GM12878 (cell line): ENCODE data around the gene SRC. TPM values are rescaled to one million over a fixed set of nuclear protein-coding genes. Genes with fewer than 3 reads are reported as not detected.

ENCODE experiments used
- ATAC-seq: fragments of 200-7000 bp; cut with Tn5 transposase; 3 replicates; pipeline ENCODE4 v1.9.1; 2020; ENCODE audit warnings: mild to moderate bottlenecking, moderate library complexity
- BruUV-seq: library from RNA; stranded (reverse); fragments of 400-500 nt; replicated peaks from 2 replicates; lab custom pipeline; 2021; lab: Mats Ljungman, UMichigan
- CTCF ChIA-PET: fragments of 300-600 bp; sonication (Branson Sonifier 250); formaldehyde crosslinking; extraction: SDS; loops from one replicate; lab custom pipeline; 2021; ENCODE audit warnings: inconsistent platforms; lab: Yijun Ruan, JAX
- POLR2A ChIA-PET: fragments of 350-600 bp; formaldehyde crosslinking; extraction: SDS; loops from one replicate; lab custom pipeline; 2021; ENCODE audit warnings: inconsistent platforms; lab: Charles Lee
- RAD21 ChIA-PET: fragments of 300-600 bp; sonication (Branson Sonifier 250); formaldehyde crosslinking; loops from one replicate; lab custom pipeline; 2023; ENCODE audit warnings: antibody characterized with exemption; ENCODE audit not compliant: unreplicated experiment; lab: Charles Lee
- SMC1A ChIA-PET: fragments of 300-600 bp; sonication (Branson Sonifier 250); formaldehyde crosslinking; loops from one replicate; lab custom pipeline; 2023; ENCODE audit not compliant: unreplicated experiment, uncharacterized antibody; lab: Charles Lee
- DNase-seq: peaks from one replicate; pipeline ENCODE4 v3.0.0-alpha.2; 2011; ENCODE audit warnings: low read depth, low spot score
- FAIRE-seq: peaks from 3 replicates; lab custom pipeline; 2011; peaks lifted over from hg19 to GRCh38; lab: Jason Lieb, UNC
- H2AFZ ChIP-seq: 2 replicates; pipeline ENCODE4 v1.6.0; 2011; ENCODE audit warnings: low read depth, low read length, control low read depth; ENCODE audit not compliant: control insufficient read depth
- H3K27ac ChIP-seq: 2 replicates; pipeline ENCODE4 v1.5.1; 2011; ENCODE audit warnings: control low read depth; ENCODE audit not compliant: control insufficient read depth, insufficient read depth
- H3K27me3 ChIP-seq, 2 experiments: replicated peaks in 1 of 2; 2 replicates each; pipeline versions ENCODE4 v1.6.0 to v1.6.1; 2011; ENCODE audit warnings: low read length in 1 of 2; ENCODE audit not compliant: control insufficient read depth in 2 of 2, insufficient read depth in 2 of 2
- H3K36me3 ChIP-seq, 2 experiments: 2 replicates each; pipeline ENCODE4 v1.5.1; 2011; ENCODE audit warnings: low read length in 1 of 2; ENCODE audit not compliant: control insufficient read depth in 2 of 2, insufficient read depth in 2 of 2
- H3K4me1 ChIP-seq: 2 replicates; pipeline ENCODE4 v1.6.1; 2011; ENCODE audit warnings: mild to moderate bottlenecking, low read length, moderate library complexity, mixed read lengths; ENCODE audit not compliant: control insufficient read depth, insufficient read depth
- H3K4me2 ChIP-seq: 2 replicates; pipeline ENCODE4 v1.6.0; 2011; ENCODE audit warnings: control low read depth; ENCODE audit not compliant: control insufficient read depth, insufficient read depth
- H3K4me3 ChIP-seq: fragments of 200-600 bp; sonication (generic); 2 replicates; pipeline ENCODE4 v1.5.1; 2016
- H3K79me2 ChIP-seq: 2 replicates; pipeline ENCODE4 v1.6.0; 2011; ENCODE audit warnings: low read length; ENCODE audit not compliant: control insufficient read depth, insufficient read depth
- H3K9ac ChIP-seq: 2 replicates; pipeline ENCODE4 v1.8.0; 2011; ENCODE audit warnings: low read length, control low read depth, mixed read lengths; ENCODE audit not compliant: control insufficient read depth, insufficient read depth
- H3K9me3 ChIP-seq: replicated peaks from 3 replicates; pipeline ENCODE4 v1.5.1; 2011; ENCODE audit warnings: mild to moderate bottlenecking, low read length; ENCODE audit not compliant: control insufficient read depth, insufficient read depth
- H4K20me1 ChIP-seq: 2 replicates; pipeline ENCODE4 v1.6.0; 2011; ENCODE audit not compliant: control insufficient read depth, insufficient read depth
- CHD4 ChIP-seq: fragments of 200-600 bp; sonication (generic); IDR thresholded peaks from 2 replicates; pipeline ENCODE4 v1.6.1; 2016; ENCODE audit warnings: mild to moderate bottlenecking
- MEF2B ChIP-seq: fragments of 450-650 bp; IDR thresholded peaks from 2 replicates; pipeline ENCODE4 v1.6.1; 2018; ENCODE audit warnings: mild to moderate bottlenecking, moderate library complexity; ENCODE audit not compliant: partially characterized antibody, poor library complexity, severe bottlenecking
- ZBTB40 ChIP-seq: fragments of 450-650 bp; IDR thresholded peaks from 2 replicates; pipeline ENCODE4 v1.6.1; 2016; ENCODE audit warnings: mild to moderate bottlenecking, moderate library complexity, borderline replicate concordance
- WGBS: methylation state at CpG from one replicate; pipeline ENCODE4 v1.1.6; 2016; ENCODE audit warnings: low lambda C conversion rate; ENCODE audit not compliant: insufficient replicate concordance, insufficient coverage; ENCODE audit errors: missing lambda C conversion rate; 5-methylcytosine and 5-hydroxymethylcytosine counted together
- in situ Hi-C: fragments of 300-500 bp; cut with MboI; formaldehyde crosslinking; loops from 9 replicates; pipeline ENCODE4 v1.14.3; 2018; ENCODE audit warnings: mixed read lengths
- intact Hi-C: fragments of 100-400 bp; cut with micrococcal nuclease; formaldehyde crosslinking; loops from one replicate; pipeline ENCODE4 v1.14.2; 2022; ENCODE audit not compliant: unreplicated experiment
- polyA plus RNA-seq, 11 experiments: library from polyadenylated mRNA; depleted of rRNA in 4 of 11; unstranded in 6 of 11; stranded (reverse) in 5 of 11; fragments of >200 nt; fragmentation: Nextera tagmentation in 4 of 11; fragmentation: Illumina TruSeq in 1 of 11; extraction: Ambion mirVana in 4 of 11; extraction: Trizol in 1 of 11; gene quantifications; 1 replicate in 1 of 11; 2 replicates in 10 of 11; pipeline versions ENCODE4 v1.2.1 to v1.2.3, GENCODE V29; 2011 to 2016; ENCODE audit warnings: inconsistent platforms in 2 of 11, missing spikeins in 2 of 11, low read depth in 1 of 11
- total RNA-seq, 4 experiments: library from RNA; depleted of rRNA in 3 of 4; stranded (reverse); fragments of >200 nt in 3 of 4; fragmentation: Illumina TruSeq in 1 of 4; extraction: Trizol in 1 of 4; gene quantifications; 2 replicates each; pipeline versions ENCODE4 v1.2.1 to v1.2.3, GENCODE V29; 2013 to 2021

The SRC gene
- total and polyA plus RNA-seq, 10 of the 15 experiments (the other 5 are each of a cell fraction or from before 2014, with no cell fraction given): 0.60 to 71.3 (median 27.2) TPM

GRCh38 chr20:37356387-37356786, 10.4 kb downstream of the SRC start (continued):
- no peak for TF ChIP-seq CHD4
- TF ChIP-seq, all 136 proteins: peak for 0

- Histone ChIP-seq H3K4me1 (peaks cover 29% of the 10 kb centered on the region), H2AFZ (no peak overlapping the region), H3K27ac (peak overlapping the region; percentile 59), H3K4me3 (peak overlapping the region; percentile 41; the same call in 1 of the 2 replicates), H3K27me3 (no peaks in the 10 kb centered on the region), H3K9ac (peak overlapping the region; percentile 52), H3K9me3 (no peaks in the 10 kb centered on the region), H3K4me2 (peak overlapping the region; percentile 67), H3K79me2 (peaks cover 89% of the 10 kb centered on the region), H4K20me1 (0 out of 2 replicates have a peak, but pooled peaks cover 3% of the 10 kb centered on the region), H3K36me3 (peaks cover 12 to 36% of the 10 kb centered on the region in 2 experiments; a peak in 3 of 4 replicates)
- DNase-seq (no peak), ATAC-seq (peak; percentile 44), FAIRE-seq (no peak)
- CTCF ChIA-PET: interaction anchor here (1.4 kb wide), 1 partner anchor 8 kb away, joined by 6 read pairs; no protein-coding TSS in a partner anchor
- WGBS: 91% methylated on average over 11 of the region's 11 CpGs
- POLR2A ChIA-PET: interaction anchor here (0.6 to 2.3 kb wide), 7 partner anchors 9 to 80 kb away, joined by 4 to 8 read pairs (median 4); partner anchors contain the start of gene SRC
- TF ChIP-seq ZBTB40 (no peak), MEF2B (peak; percentile 83)
- no TSS peak for BruUV-seq
- intact Hi-C loops (no loop called here), in situ Hi-C loops (no loop called here)
- RAD21 ChIA-PET: interaction anchor here (0.8 to 1.7 kb wide), 6 partner anchors 9 to 81 kb away, joined by 3 to 8 read pairs (median 5); no protein-coding TSS in a partner anchor
- SMC1A ChIA-PET: interaction anchor here (0.7 to 1.9 kb wide), 10 partner anchors 8 to 172 kb away, joined by 3 to 10 read pairs (median 4); no protein-coding TSS in a partner anchor
Observed at GRCh38 chr20:37356961-37357371, 11.0 kb downstream of the SRC start.
